Measurements from ENCODE around the gene GSS.
A peak's percentile ranks its signal among the peaks of the same experiment; 100 is the strongest.
"Not testable (repeated sequence)": the region's sequence is repeated elsewhere in the genome, so short reads cannot be mapped to it uniquely, and the experiment has no call there.

GSS gene

DNA sequence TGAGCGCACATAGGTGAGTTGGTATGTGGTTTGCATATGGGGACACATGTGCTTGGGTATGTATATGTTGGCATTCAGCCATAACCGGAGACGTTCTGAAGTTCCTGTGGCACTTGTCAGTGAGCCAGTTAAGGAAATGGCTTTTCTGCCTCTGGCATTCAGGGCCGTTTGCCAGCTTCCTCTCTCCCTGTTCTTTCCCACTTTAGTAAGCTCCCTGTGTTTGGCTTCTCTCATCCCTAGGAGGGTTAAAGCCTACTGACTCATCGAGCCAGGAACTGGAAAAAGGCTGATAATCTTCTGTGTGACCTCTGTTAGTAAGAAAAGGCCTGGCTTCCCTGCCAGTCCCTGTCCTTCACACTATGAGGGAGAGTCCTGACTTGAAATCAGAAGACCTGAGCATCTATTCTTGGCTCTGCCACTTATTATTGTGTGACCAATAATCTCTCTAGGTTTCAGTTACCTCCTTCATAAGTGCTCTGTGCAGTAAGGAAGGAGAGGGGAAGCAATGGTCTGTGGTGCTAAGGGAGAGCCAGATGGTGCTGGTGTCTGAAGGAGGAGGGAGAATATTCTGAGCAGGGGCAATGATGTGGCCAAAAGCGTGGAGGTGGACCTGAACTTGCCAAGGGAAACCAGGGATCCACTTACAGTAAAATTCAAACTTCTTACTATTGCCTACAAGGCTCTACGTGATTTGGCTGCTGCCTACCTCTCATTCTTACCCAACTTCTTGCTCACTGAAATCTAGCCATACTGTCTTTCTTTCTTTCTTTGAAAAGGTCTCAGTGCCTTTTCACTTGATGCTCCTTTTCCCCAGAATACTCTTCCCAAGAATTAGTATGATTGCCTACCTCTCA lies 47.8 kb downstream of the GSS start:
- DNase-seq: peak in 6 of 51 donors; percentile 2 to 40 (median 9)

- no peak for DNase-seq
These were observed 51.4 kb downstream of the GSS start for GRCh38 chr20:34904202-34904621.

- not testable (repeated sequence) for DNase-seq
These were observed 56.9 kb downstream of the GSS start for GRCh38 chr20:34898731-34899130.

GRCh38 chr20:34898129-34898528 lies 57.5 kb downstream of the GSS start:
- DNase-seq: not testable (repeated sequence)

GRCh38 chr20:34896086-34896621 lies 59.5 kb downstream of the GSS start:
- no peak for DNase-seq

GRCh38 chr20:34895465-34895864 lies 60.1 kb downstream of the GSS start:
- no peak for DNase-seq

DNA sequence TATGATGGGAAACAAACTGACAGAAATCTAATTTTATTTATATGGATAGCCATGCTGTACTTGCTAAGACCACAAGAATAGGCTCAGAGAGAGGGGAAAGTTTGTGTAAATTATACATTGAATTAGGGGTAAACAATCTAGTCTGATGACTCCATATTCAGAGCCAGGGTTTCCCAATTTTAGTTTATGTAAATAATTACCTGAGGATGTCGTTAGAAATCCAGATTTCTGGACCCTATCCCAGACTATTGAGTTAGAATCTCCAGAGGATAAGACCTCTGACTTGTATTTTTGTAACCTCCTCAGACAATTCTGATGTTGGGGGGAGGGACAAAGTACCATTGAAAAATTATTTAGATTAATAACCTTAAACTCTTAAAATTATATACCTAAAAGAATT lies 60.9 kb downstream of the GSS start:
- no peak for DNase-seq

- no peak for DNase-seq
These were observed 62.9 kb downstream of the GSS start for GRCh38 chr20:34892671-34893070.

DNA sequence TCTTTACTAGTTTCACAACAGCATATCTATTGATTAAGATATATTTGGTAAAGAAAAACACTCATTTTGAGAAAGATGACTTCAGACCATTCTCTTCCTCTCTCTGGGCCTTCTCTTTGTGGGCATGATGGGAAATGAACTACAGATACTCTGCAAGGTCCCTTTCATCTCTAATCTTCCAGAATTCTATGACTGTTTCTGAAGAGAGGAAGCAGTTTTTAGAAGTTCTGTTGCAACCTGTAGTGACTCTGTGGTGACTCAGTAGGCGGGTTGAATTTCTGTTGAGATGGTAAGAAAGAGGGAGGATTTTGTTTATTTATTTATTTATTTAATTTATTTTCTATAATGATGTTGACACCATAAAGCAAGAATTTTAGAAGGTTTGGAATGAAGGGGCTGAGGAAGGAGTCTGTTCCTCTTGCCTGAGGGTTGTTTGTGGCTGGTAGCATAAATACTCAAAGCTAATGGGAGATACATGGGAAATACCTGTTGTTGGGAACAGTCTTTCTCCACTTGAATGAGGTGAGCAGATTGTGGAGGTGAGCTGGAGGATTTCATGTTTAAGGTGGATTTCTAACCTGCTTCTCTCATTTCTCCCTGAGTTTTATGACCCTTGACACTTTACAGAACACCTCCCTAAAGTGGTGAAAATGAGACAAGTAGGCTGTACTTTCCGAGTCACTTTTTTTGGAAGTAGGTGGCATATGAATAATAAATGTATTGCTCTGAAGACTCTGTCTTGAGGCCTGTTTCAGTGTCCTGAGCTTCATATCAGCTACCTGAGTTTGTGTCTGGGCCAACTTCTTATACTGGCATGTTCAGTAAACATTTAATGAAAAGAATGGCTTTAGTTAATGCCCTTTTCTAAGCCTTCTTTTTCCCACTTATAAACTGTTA lies 64.2 kb downstream of the GSS start:
- DNase-seq: no peak

GRCh38 chr20:34888468-34888867 lies 67.1 kb downstream of the GSS start:
- no peak for DNase-seq

GRCh38 chr20:34887023-34887422 lies 68.6 kb downstream of the GSS start:
- no peak for DNase-seq

DNA sequence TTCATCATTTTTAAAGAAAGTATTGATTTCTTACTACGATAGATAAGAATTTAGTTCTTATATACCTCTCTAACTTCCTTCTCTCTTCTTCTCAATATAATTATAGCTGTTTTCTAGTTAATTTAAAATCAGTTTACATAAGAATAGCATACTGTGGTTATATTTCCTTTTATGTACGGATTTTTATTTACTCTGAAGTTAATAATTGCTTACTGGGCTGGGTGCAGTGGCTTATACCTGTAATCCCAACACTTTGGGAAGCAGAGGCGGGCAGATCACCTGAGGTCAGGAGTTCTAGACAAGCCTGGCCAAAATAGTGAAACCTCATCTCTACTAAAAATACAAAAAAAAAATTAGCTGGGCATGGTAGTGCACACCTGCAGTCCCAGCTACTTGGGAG lies 69.5 kb downstream of the GSS start:
- no peak for DNase-seq

DNA sequence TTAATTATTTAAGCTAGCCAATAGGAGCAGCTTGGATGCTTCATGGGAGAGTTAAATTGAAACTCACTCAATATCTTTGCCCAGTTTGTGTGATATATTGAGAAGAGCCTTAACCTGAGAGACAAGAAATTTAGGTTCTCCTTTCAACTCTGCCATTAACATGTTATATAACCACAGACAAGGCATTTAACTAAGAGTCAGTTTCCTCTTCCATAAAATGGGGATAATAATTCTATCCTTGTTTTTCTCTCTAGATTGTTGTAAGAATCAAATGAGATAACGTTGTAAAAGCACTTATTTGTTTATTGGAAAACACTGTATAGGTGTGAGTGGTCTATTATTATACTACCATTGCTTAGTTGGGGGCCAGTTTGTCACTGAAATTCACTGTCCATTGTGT lies 71.3 kb downstream of the GSS start:
- no peak for DNase-seq

DNA sequence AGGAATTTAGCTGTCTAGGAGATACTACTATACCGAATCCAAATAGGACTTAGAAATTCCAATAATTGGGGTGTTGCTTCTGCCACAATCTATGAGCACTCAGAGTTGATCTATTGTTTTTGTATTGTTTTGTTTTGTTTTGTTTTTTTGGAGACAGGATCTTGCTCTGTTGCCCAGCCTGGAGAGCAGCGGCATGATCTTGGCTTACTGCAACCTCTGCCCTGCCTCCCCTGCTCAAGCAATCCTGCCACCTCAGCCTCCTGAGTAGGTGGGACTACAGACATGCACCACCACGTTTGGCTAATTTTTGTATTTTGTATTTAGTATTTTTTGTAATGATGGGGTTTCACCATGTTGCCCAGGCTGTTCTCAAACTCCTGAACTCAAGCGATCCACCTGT lies 71.8 kb downstream of the GSS start:
- no peak for DNase-seq

- DNase-seq: no peak
These were observed 72.4 kb downstream of the GSS start for GRCh38 chr20:34883087-34883688.

DNA sequence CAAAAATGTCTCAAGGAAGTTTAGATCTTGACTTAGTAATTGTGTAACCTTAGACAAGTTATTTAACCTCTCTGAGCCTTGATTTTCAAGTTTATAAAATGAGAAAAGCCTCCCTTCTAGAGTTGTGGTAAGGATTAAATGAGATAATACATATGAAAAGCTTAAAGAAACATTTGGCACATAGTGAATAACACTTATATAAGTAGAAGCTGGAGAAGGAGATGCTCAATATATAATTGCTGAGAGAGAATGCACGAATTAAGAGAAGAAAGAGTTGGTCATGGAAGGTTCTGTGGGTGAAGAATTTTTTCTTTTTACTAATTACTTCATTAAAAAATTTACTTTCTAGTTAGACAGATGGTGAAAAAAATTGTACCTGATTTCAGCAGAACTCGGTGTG lies 73.9 kb downstream of the GSS start:
- no peak for DNase-seq

GRCh38 chr20:34880971-34881370 lies 74.6 kb downstream of the GSS start:
- not testable (repeated sequence) for DNase-seq

DNA sequence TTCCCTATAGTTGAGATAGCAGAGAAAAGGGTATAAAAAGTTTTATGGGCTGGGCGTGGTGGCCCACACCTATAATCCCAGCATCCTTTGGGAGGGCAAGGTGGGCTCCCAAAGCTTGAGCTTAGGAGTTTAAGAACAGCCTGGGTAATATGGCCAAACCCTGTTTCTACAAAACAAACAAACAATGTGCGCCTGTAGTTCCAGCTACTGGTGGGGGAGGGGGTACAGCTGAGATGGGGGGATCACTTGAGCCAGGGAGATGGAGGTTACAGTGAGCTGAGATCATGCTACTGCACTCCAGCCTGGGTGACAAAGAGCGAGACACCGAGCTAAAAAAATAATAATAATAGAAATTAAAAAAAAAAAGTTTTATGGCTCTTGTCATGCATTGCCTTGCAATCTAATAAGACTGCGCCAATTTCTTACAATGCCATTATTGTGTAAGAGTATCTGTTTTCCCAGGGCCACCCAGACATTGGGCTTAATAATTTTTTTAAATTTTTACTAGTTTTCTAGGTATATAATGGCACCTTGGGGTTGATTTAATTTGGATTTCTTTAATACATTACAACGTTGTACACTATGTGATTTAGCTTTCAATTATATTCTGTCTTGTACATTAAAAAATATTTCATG lies 75.3 kb downstream of the GSS start:
- DNase-seq: peak in 15 of 51 donors; percentile 3 to 47 (median 15)

Measured in hypothalamus (tissue), 51 donors.